Thoracic aorta (tissue), 2 donors: ENCODE data around the gene WDR27. TPM values are rescaled to one million over a fixed set of nuclear protein-coding genes. Genes with fewer than 3 reads are reported as not detected.

ENCODE experiments used
- ATAC-seq: fragments of 150-250 bp; one replicate; pipeline ENCODE4 v1.8.0; 2017; ENCODE audit warnings: low read depth; ENCODE audit not compliant: insufficient number of reproducible peaks, low FRiP score
- DNase-seq: peaks from one replicate; pipeline ENCODE4 v3.0.0-alpha.2; 2020; ENCODE audit warnings: low spot score
- H3K27ac ChIP-seq, 2 donors: fragments of 200-600 bp; sonication (generic); 1 replicate in 1 of 2; 2 replicates in 1 of 2; pipeline ENCODE4 v1.5.1; 2016; ENCODE audit warnings: mild to moderate bottlenecking in 2 of 2, moderate library complexity in 2 of 2
- H3K27me3 ChIP-seq: fragments of 200-600 bp; sonication (generic); replicated peaks from 2 replicates; pipeline ENCODE4 v1.6.0; 2016; ENCODE audit warnings: mild to moderate bottlenecking; ENCODE audit not compliant: insufficient read depth
- H3K36me3 ChIP-seq: fragments of 200-600 bp; sonication (generic); one replicate; pipeline ENCODE4 v1.5.1; 2016
- H3K4me1 ChIP-seq, 2 donors: fragments of 200-600 bp; sonication (generic); 1 replicate in 1 of 2; 2 replicates in 1 of 2; pipeline versions ENCODE4 v1.5.1 to v1.6.0; 2016; ENCODE audit warnings: low read depth in 2 of 2, mild to moderate bottlenecking in 1 of 2; ENCODE audit not compliant: control insufficient read depth in 1 of 2
- H3K4me3 ChIP-seq: fragments of 200-600 bp; sonication (generic); 2 replicates; pipeline ENCODE4 v1.5.1; 2016; ENCODE audit warnings: mild to moderate bottlenecking
- H3K9me3 ChIP-seq: fragments of 200-600 bp; sonication (generic); 2 replicates; pipeline ENCODE4 v1.5.1; 2016
- CTCF ChIP-seq: fragments of 200-600 bp; sonication (generic); IDR thresholded peaks from one replicate; pipeline ENCODE4 v1.5.1; 2019; ENCODE audit warnings: antibody characterized with exemption
- total RNA-seq, 2 donors: library from RNA; depleted of rRNA; stranded (reverse); fragments of >200 nt; gene quantifications; one replicate each; pipeline versions ENCODE4 v1.1.0 to v1.2.3, GENCODE V29; 2016

WDR27 gene
- total RNA-seq, 2 donors from 2014 or later: 22.5 to 48.2 TPM

GRCh38 chr6:169643521-169643920 lies 58.3 kb downstream of the WDR27 start:
- H3K4me1 ChIP-seq: no peaks in the 10 kb centered on the region
- H3K4me3 ChIP-seq: no peak overlapping the region
- H3K27me3 ChIP-seq: no peaks in the 10 kb centered on the region
- no peak for TF ChIP-seq CTCF
- ATAC-seq (no peak), DNase-seq (no peak)
- H3K27ac ChIP-seq: no peak overlapping the region
- no peaks in the 10 kb centered on the region for H3K36me3 ChIP-seq
- H3K9me3 ChIP-seq: no peaks in the 10 kb centered on the region

DNA sequence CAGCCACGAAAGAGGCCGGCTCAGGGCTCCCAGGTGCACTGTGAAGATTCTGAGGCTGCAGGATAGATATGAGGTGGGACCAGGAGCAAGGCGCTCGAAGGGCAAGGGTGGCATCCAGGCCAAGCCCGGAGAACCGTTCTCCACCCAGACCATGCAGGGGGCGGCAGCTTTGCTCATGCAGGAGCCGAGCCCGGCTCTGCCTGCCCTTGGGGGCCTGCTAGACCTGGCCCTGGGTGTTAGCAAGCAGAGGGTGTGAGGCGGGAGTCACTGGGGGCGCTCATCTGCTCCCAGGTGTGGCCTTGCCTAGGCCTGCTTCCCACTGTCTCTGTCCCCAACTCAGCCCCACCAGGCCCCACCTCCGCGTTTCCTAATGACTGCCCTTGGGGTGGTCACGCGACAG lies 59.4 kb downstream of the WDR27 start:
- H3K27me3 ChIP-seq: no peaks in the 10 kb centered on the region
- ATAC-seq (no peak), DNase-seq (no peak)
- H3K4me1 ChIP-seq: no peaks in the 10 kb centered on the region
- TF ChIP-seq CTCF: no peak
- H3K4me3 ChIP-seq: no peak overlapping the region
- no peaks in the 10 kb centered on the region for H3K9me3 ChIP-seq
- H3K27ac ChIP-seq: no peak overlapping the region
- H3K36me3 ChIP-seq: no peaks in the 10 kb centered on the region

GRCh38 chr6:169641461-169642085 lies 60.3 kb downstream of the WDR27 start:
- H3K9me3 ChIP-seq: no peaks in the 10 kb centered on the region
- no peak overlapping the region for H3K27ac ChIP-seq
- ATAC-seq (no peak), DNase-seq (no peak)
- no peak for TF ChIP-seq CTCF
- H3K4me3 ChIP-seq: no peak overlapping the region
- no peaks in the 10 kb centered on the region for H3K27me3 ChIP-seq
- H3K4me1 ChIP-seq: no peaks in the 10 kb centered on the region
- H3K36me3 ChIP-seq: no peaks in the 10 kb centered on the region

DNA sequence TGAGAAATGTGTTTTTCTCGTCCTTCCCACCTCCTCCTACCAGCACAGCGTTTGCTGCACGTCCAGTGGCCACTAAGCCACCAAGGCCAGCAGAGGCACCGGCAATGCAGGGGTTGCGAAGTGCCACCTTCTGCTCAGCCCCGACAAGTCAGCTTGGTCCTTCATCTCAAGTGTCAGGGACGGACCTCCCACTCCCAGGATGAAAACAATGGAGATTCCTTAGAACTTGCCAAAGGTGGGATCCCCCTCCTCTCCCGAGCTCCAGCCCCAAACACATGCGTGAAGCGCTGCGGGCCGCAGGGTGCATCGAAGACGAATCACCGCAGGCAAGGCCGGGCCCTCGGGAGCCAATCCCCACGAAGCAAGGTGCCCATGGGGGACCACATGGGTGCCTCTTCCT lies 60.8 kb downstream of the WDR27 start:
- no peak for TF ChIP-seq CTCF
- DNase-seq (no peak), ATAC-seq (no peak)
- H3K27me3 ChIP-seq: no peaks in the 10 kb centered on the region
- no peaks in the 10 kb centered on the region for H3K36me3 ChIP-seq
- no peaks in the 10 kb centered on the region for H3K4me1 ChIP-seq
- no peaks in the 10 kb centered on the region for H3K9me3 ChIP-seq
- H3K4me3 ChIP-seq: no peak overlapping the region
- no peak overlapping the region for H3K27ac ChIP-seq

DNA sequence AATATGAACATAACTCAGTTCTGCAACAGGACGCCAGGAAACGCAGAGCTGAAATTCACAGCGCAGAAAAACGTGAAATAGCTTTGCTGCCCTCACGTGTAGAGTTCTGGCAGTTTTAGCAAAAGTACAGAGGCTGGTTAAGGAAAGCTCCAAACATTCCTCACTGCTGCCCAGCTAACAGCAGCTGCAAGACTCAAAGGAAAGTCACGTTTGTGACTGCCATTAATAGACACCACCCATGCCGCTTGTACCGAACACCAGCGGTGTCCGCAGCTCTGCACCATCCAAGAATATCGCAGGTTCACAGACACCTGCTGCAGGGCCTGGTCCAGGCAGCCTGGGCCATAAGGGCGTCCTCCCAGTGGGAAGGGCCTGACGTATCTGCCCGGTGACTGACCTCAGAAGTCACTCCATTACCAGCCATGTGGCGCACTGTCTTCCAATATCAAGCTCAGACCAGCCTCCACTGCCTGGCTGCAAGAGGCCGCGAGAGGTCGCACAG lies 61.4 kb downstream of the WDR27 start:
- peak; percentile 45 for TF ChIP-seq CTCF
- H3K36me3 ChIP-seq: no peaks in the 10 kb centered on the region
- no peaks in the 10 kb centered on the region for H3K27me3 ChIP-seq
- H3K4me3 ChIP-seq: no peak overlapping the region
- H3K27ac ChIP-seq: no peak overlapping the region
- no peaks in the 10 kb centered on the region for H3K4me1 ChIP-seq
- no peaks in the 10 kb centered on the region for H3K9me3 ChIP-seq
- ATAC-seq: no peak
- DNase-seq: no peak
